PFSK-1 (cell line): ENCODE data around the gene OR52M1.

Experiments used
- SIN3A ChIP-seq: IDR thresholded peaks from 2 replicates; pipeline ENCODE4 v1.6.1; 2012; ENCODE audit warnings: mild to moderate bottlenecking, low read length, moderate library complexity, borderline replicate concordance; ENCODE audit not compliant: insufficient read depth
- TAF1 ChIP-seq: IDR thresholded peaks from 2 replicates; pipeline ENCODE4 v1.6.1; 2012; ENCODE audit warnings: low read length, control low read depth, borderline replicate concordance; ENCODE audit not compliant: insufficient read depth
- TF ChIP-seq, protein P1 (sequence below), 2 experiments: IDR thresholded peaks; 2 replicates each; pipeline versions ENCODE4 v1.6.1 to v1.8.0; 2011 to 2012; ENCODE audit warnings: low read depth in 2 of 2, low read length in 2 of 2, control low read depth in 1 of 2, inconsistent platforms in 1 of 2, mild to moderate bottlenecking in 1 of 2, moderate library complexity in 1 of 2; ENCODE audit not compliant: insufficient read depth in 1 of 2

- TF ChIP-seq SIN3A (no peak), TAF1 (no peak)
- TF ChIP-seq, protein P1, sequence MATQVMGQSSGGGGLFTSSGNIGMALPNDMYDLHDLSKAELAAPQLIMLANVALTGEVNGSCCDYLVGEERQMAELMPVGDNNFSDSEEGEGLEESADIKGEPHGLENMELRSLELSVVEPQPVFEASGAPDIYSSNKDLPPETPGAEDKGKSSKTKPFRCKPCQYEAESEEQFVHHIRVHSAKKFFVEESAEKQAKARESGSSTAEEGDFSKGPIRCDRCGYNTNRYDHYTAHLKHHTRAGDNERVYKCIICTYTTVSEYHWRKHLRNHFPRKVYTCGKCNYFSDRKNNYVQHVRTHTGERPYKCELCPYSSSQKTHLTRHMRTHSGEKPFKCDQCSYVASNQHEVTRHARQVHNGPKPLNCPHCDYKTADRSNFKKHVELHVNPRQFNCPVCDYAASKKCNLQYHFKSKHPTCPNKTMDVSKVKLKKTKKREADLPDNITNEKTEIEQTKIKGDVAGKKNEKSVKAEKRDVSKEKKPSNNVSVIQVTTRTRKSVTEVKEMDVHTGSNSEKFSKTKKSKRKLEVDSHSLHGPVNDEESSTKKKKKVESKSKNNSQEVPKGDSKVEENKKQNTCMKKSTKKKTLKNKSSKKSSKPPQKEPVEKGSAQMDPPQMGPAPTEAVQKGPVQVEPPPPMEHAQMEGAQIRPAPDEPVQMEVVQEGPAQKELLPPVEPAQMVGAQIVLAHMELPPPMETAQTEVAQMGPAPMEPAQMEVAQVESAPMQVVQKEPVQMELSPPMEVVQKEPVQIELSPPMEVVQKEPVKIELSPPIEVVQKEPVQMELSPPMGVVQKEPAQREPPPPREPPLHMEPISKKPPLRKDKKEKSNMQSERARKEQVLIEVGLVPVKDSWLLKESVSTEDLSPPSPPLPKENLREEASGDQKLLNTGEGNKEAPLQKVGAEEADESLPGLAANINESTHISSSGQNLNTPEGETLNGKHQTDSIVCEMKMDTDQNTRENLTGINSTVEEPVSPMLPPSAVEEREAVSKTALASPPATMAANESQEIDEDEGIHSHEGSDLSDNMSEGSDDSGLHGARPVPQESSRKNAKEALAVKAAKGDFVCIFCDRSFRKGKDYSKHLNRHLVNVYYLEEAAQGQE (IDR thresholded peaks at IDR 0.05; ENCODE audit: insufficient read depth in 1 of 2, low read depth in 2 of 2, low read length in 2 of 2) = no peak
These were observed 48.7 kb downstream of the OR52M1 start, which contains the start of gene OR52I1 for GRCh38 chr11:4593739-4594138.
